ENCODE measurements around the gene INAVA. TPM values are rescaled to one million over a fixed set of nuclear protein-coding genes. Genes with fewer than 3 reads are reported as not detected.

The INAVA gene
- total and polyA plus RNA-seq, 4 donors: 0.19 to 3.1 (median 0.50) TPM

GRCh38 chr1:200899015-200899386 is 4.3 kb downstream of the INAVA start:
- no peak overlapping the region for H3K9ac ChIP-seq (ENCODE audit: low read depth in 1 of 2, low read length in 2 of 2)
- H3K4me1 ChIP-seq (ENCODE audit: control insufficient read depth in 4 of 4, insufficient read depth in 4 of 4, low read length in 3 of 4): peaks cover 0 to 11% (median 7%) of the 10 kb centered on the region in 4 donors
- TF ChIP-seq RXRA (IDR thresholded peaks at IDR 0.05) (no peak), REST (IDR thresholded peaks at IDR 0.05) (no peak), EGR1 (IDR thresholded peaks at IDR 0.05; ENCODE audit: low read depth in 2 of 2) (no peak), RAD21 (IDR thresholded peaks at IDR 0.05) (no peak), MAX (IDR thresholded peaks at IDR 0.05) (no peak)
- no peaks in the 10 kb centered on the region for H3K9me3 ChIP-seq (ENCODE audit: control insufficient read depth in 4 of 4, low read length in 3 of 4)
- DNase-seq (ENCODE audit: low spot score): no peak
- 70% methylated on average over 3 of the region's 3 CpGs for WGBS
- H3K36me3 ChIP-seq (ENCODE audit: control insufficient read depth in 4 of 4, insufficient read depth in 3 of 4, low read depth in 1 of 4, low read length in 3 of 4): no peaks in the 10 kb centered on the region
- no peak overlapping the region for H3K27ac ChIP-seq (ENCODE audit: low read depth in 1 of 2, low read length in 2 of 2)
- H3K27me3 ChIP-seq (ENCODE audit: control insufficient read depth in 4 of 4, insufficient read depth in 4 of 4, low read length in 3 of 4): no peaks in the 10 kb centered on the region
- no peak overlapping the region for H3K4me3 ChIP-seq (ENCODE audit: low read depth in 1 of 3, low read length in 3 of 3)

GRCh38 chr1:200899451-200899915 is 4.8 kb downstream of the INAVA start:
- WGBS: 93% methylated on average over 10 of the region's 10 CpGs

GRCh38 chr1:200899954-200900867 is 5.5 kb downstream of the INAVA start:
- DNase-seq (ENCODE audit: low spot score): no peak
- 96% methylated on average over 16 of the region's 16 CpGs for WGBS
- H3K36me3 ChIP-seq (ENCODE audit: control insufficient read depth in 4 of 4, insufficient read depth in 3 of 4, low read depth in 1 of 4, low read length in 3 of 4): no peaks in the 10 kb centered on the region
- H3K9me3 ChIP-seq (ENCODE audit: control insufficient read depth in 4 of 4, low read length in 3 of 4): no peaks in the 10 kb centered on the region
- no peaks in the 10 kb centered on the region for H3K27me3 ChIP-seq (ENCODE audit: control insufficient read depth in 4 of 4, insufficient read depth in 4 of 4, low read length in 3 of 4)
- H3K4me1 ChIP-seq (ENCODE audit: control insufficient read depth in 4 of 4, insufficient read depth in 4 of 4, low read length in 3 of 4): peaks cover 0 to 11% (median 7%) of the 10 kb centered on the region in 4 donors
- H3K4me3 ChIP-seq (ENCODE audit: low read depth in 1 of 3, low read length in 3 of 3): no peak overlapping the region
- H3K9ac ChIP-seq (ENCODE audit: low read depth in 1 of 2, low read length in 2 of 2): no peak overlapping the region
- no peak overlapping the region for H3K27ac ChIP-seq (ENCODE audit: low read depth in 1 of 2, low read length in 2 of 2)
- TF ChIP-seq FOXA1 (IDR thresholded peaks at IDR 0.05) (no peak), CTCF (IDR thresholded peaks at IDR 0.05; ENCODE audit: low read depth, low read length, missing input control) (no peak), NR2F2 (IDR thresholded peaks at IDR 0.05) (no peak), FOXA2 (IDR thresholded peaks at IDR 0.05) (no peak), JUND (IDR thresholded peaks at IDR 0.05) (no peak), HNF4G (IDR thresholded peaks at IDR 0.05) (no peak), SP1 (IDR thresholded peaks at IDR 0.05) (no peak), GABPA (IDR thresholded peaks at IDR 0.05 in 1 of 2, conservative IDR thresholded peaks at IDR 0.05 in 1 of 2) (no peak), RAD21 (IDR thresholded peaks at IDR 0.05) (no peak), ZBTB33 (IDR thresholded peaks at IDR 0.05) (no peak), MAX (IDR thresholded peaks at IDR 0.05) (no peak)

More at GRCh38 chr1:200899451-200899915, 4.8 kb downstream of the INAVA start:
- Histone ChIP-seq H3K4me1 (ENCODE audit: control insufficient read depth in 4 of 4, insufficient read depth in 4 of 4, low read length in 3 of 4) (peaks cover 0 to 11% (median 7%) of the 10 kb centered on the region in 4 donors), H3K36me3 (ENCODE audit: control insufficient read depth in 4 of 4, insufficient read depth in 3 of 4, low read depth in 1 of 4, low read length in 3 of 4) (no peaks in the 10 kb centered on the region), H3K9me3 (ENCODE audit: control insufficient read depth in 4 of 4, low read length in 3 of 4) (no peaks in the 10 kb centered on the region), H3K27me3 (ENCODE audit: control insufficient read depth in 4 of 4, insufficient read depth in 4 of 4, low read length in 3 of 4) (no peaks in the 10 kb centered on the region), H3K27ac (ENCODE audit: low read depth in 1 of 2, low read length in 2 of 2) (no peak overlapping the region), H3K4me3 (ENCODE audit: low read depth in 1 of 3, low read length in 3 of 3) (no peak overlapping the region), H3K9ac (ENCODE audit: low read depth in 1 of 2, low read length in 2 of 2) (no peak overlapping the region)
- no peak for DNase-seq (ENCODE audit: low spot score)
- TF ChIP-seq ATF3 (IDR thresholded peaks at IDR 0.05) (no peak), RXRA (IDR thresholded peaks at IDR 0.05) (no peak), EGR1 (IDR thresholded peaks at IDR 0.05; ENCODE audit: low read depth in 2 of 2) (no peak), MAX (IDR thresholded peaks at IDR 0.05) (no peak), RAD21 (IDR thresholded peaks at IDR 0.05) (no peak), YY1 (IDR thresholded peaks at IDR 0.05) (no peak), GABPA (IDR thresholded peaks at IDR 0.05 in 1 of 2, conservative IDR thresholded peaks at IDR 0.05 in 1 of 2) (no peak)

Data from liver (tissue), 9 donors.